ENCODE results near the gene P2RY4. TPM values are rescaled to one million over a fixed set of nuclear protein-coding genes. Genes with fewer than 3 reads are reported as not detected.

P2RY4 gene
- total and polyA plus RNA-seq, 2 of the 8 experiments (the other 6 are each of a cell fraction or from before 2014, with no cell fraction given): 0.38 TPM; not detected in 1

- H3K4ac ChIP-seq (replicated peaks; ENCODE audit: insufficient read length, low read depth, low read length): no peak overlapping the region
- ChIA-PET POLR2A (ENCODE audit: partially characterized antibody) (no interaction called here), CTCF (ENCODE audit: partially characterized antibody) (no interaction called here)
- no peak overlapping the region for H2BK120ac ChIP-seq (replicated peaks; ENCODE audit: low read depth, low read length)
- no peak overlapping the region for H3K9ac ChIP-seq (replicated peaks in 1 of 4; ENCODE audit: extremely low read depth in 1 of 4, low read depth in 3 of 4, low read length in 3 of 4)
- H3K4me3 ChIP-seq (ENCODE audit: extremely low read depth in 1 of 4, insufficient read depth in 2 of 4, low read depth in 3 of 4, low read length in 4 of 4): no peak overlapping the region
- H3K23ac ChIP-seq (ENCODE audit: insufficient read length): no peak overlapping the region
- H3K79me1 ChIP-seq (ENCODE audit: low read depth, low read length): no peaks in the 10 kb centered on the region
- H3K4me1 ChIP-seq (replicated peaks in 1 of 4; ENCODE audit: control insufficient read depth in 3 of 4, insufficient read depth in 4 of 4, low read length in 3 of 4): no peaks in the 10 kb centered on the region
- H3K56ac ChIP-seq (replicated peaks; ENCODE audit: insufficient read length, low read depth, low read length): no peak overlapping the region
- H2AK5ac ChIP-seq (ENCODE audit: low read depth, low read length): no peak overlapping the region
- H3K4me2 ChIP-seq (ENCODE audit: insufficient read depth in 1 of 2, low read depth in 2 of 2, low read length in 2 of 2): no peak overlapping the region
- no peak for DNase-seq (ENCODE audit: low read depth in 1 of 2, low spot score in 2 of 2)
- H4K5ac ChIP-seq (ENCODE audit: insufficient read length, low read depth, low read length): no peak overlapping the region
- no peak overlapping the region for H4K91ac ChIP-seq (replicated peaks; ENCODE audit: insufficient read length, low read length)
- H2BK15ac ChIP-seq (ENCODE audit: low read length): no peak overlapping the region
- H2BK12ac ChIP-seq (ENCODE audit: low read depth, low read length): no peak overlapping the region
- H3K36me3 ChIP-seq (ENCODE audit: control insufficient read depth in 2 of 4, insufficient read depth in 4 of 4, low read length in 3 of 4): no peaks in the 10 kb centered on the region
- no peak overlapping the region for H4K8ac ChIP-seq (ENCODE audit: extremely low read depth, insufficient read depth, low read length)
- H3K23me2 ChIP-seq (ENCODE audit: low read depth, low read length): no peaks in the 10 kb centered on the region
- H4K20me1 ChIP-seq (replicated peaks in 1 of 2; ENCODE audit: control insufficient read depth in 1 of 2, insufficient read depth in 2 of 2, low read length in 2 of 2): no peaks in the 10 kb centered on the region
- no peaks in the 10 kb centered on the region for H3K9me3 ChIP-seq (ENCODE audit: insufficient read depth in 2 of 2, low read depth in 1 of 2, low read length in 1 of 2)
- WGBS, 2 experiments (ENCODE audit: extremely low coverage in 1 of 2, insufficient coverage in 1 of 2, insufficient read length in 1 of 2, insufficient replicate concordance in 2 of 2, low coverage in 1 of 2, low lambda C conversion rate in 2 of 2, missing lambda C conversion rate in 1 of 2): 85% methylated on average over 6 of the region's 6 CpGs; no CpG with 5 or more reads in 1 of the 2 experiments
- H3K27ac ChIP-seq (ENCODE audit: low read depth, low read length): no peak overlapping the region
- TF ChIP-seq HDAC6 (IDR thresholded peaks at IDR 0.05; ENCODE audit: low read depth, low read length) (no peak), SIN3A (conservative IDR thresholded peaks at IDR 0.05 in 1 of 2, IDR thresholded peaks at IDR 0.05 in 1 of 2; ENCODE audit: low read depth in 1 of 2, low read length in 2 of 2) (no peak), JUND (IDR thresholded peaks at IDR 0.05; ENCODE audit: low read length) (no peak), RAD21 (IDR thresholded peaks at IDR 0.05 in 1 of 2, conservative IDR thresholded peaks at IDR 0.05 in 1 of 2; ENCODE audit: low read depth in 2 of 2, low read length in 2 of 2) (no peak), SIRT6 (IDR thresholded peaks at IDR 0.05; ENCODE audit: low read length) (no peak), NANOG (IDR thresholded peaks at IDR 0.05; ENCODE audit: insufficient read depth, low read depth, low read length, poor library complexity, severe bottlenecking) (no peak), KDM5A (IDR thresholded peaks at IDR 0.05; ENCODE audit: low read length) (no peak)
- FAIRE-seq: no peak
- no peaks in the 10 kb centered on the region for H3K27me3 ChIP-seq (replicated peaks in 1 of 4; ENCODE audit: control insufficient read depth in 3 of 4, extremely low read depth in 1 of 4, insufficient read depth in 3 of 4, low read length in 3 of 4)
- H2AFZ ChIP-seq (ENCODE audit: low read length): no peak overlapping the region
- H3K14ac ChIP-seq (ENCODE audit: insufficient read length): no peak overlapping the region
- H2BK5ac ChIP-seq (ENCODE audit: low read depth, low read length): no peak overlapping the region
- H3K18ac ChIP-seq (ENCODE audit: extremely low read depth, low read length): no peak overlapping the region
- no peak overlapping the region for H2BK20ac ChIP-seq (ENCODE audit: low read length)
- H3K79me2 ChIP-seq (ENCODE audit: control insufficient read depth in 1 of 2, insufficient read depth in 2 of 2, low read length in 2 of 2): no peaks in the 10 kb centered on the region
These were observed 15.1 kb downstream of the P2RY4 start for GRCh38 chrX:70244881-70245280.
